B cell (primary cell): Measurements from ENCODE around the gene COL21A1. TPM values are rescaled to one million over a fixed set of nuclear protein-coding genes. Genes with fewer than 3 reads are reported as not detected.

Experiments
- ATAC-seq: fragments of 200-7000 bp; cut with Tn5 transposase; one replicate; pipeline ENCODE4 v1.10.0; 2021; ENCODE audit warnings: low read depth, mild to moderate bottlenecking, moderate number of reproducible peaks, moderate library complexity
- CTCF ChIA-PET: fragments of 350-600 bp; sonication (Branson Sonifier 250); formaldehyde crosslinking; loops from one replicate; lab custom pipeline; 2021; ENCODE audit warnings: antibody characterized with exemption, inconsistent platforms; lab: Charles Lee
- POLR2A ChIA-PET: fragments of 350-600 bp; sonication (Branson Sonifier 250); formaldehyde crosslinking; loops from one replicate; lab custom pipeline; 2021; ENCODE audit warnings: antibody characterized with exemption; lab: Charles Lee
- DNase-seq: peaks from one replicate; pipeline ENCODE4 v3.0.0; 2013
- H2AFZ ChIP-seq: 2 replicates; pipeline ENCODE4 v1.6.1; 2012; ENCODE audit warnings: mild to moderate bottlenecking, low read depth, low read length; ENCODE audit not compliant: insufficient read depth, poor library complexity, severe bottlenecking
- H3K27ac ChIP-seq, 2 donors: 1 replicate in 1 of 2; 2 replicates in 1 of 2; pipeline ENCODE4 v1.5.1; 2012 to 2013; ENCODE audit warnings: low read length in 2 of 2, mild to moderate bottlenecking in 2 of 2, moderate library complexity in 1 of 2
- H3K27me3 ChIP-seq, 4 experiments: fragments of 200-600 bp in 1 of 4; sonication (generic) in 1 of 4; replicated peaks in 1 of 4; 1 replicate in 2 of 4; 2 replicates in 2 of 4; pipeline versions ENCODE4 v1.6.1 to v1.7.0; 2013 to 2016; ENCODE audit warnings: low read length in 3 of 4, mild to moderate bottlenecking in 2 of 4, mixed read lengths in 1 of 4, moderate library complexity in 1 of 4; ENCODE audit not compliant: insufficient read depth in 4 of 4, control insufficient read depth in 3 of 4; ENCODE audit errors: control extremely low read depth in 1 of 4
- H3K36me3 ChIP-seq, 2 experiments: replicated peaks in 1 of 2; 1 replicate in 1 of 2; 2 replicates in 1 of 2; pipeline versions ENCODE4 v1.6.1 to v1.7.1; 2013; ENCODE audit warnings: low read length in 1 of 2; ENCODE audit not compliant: insufficient read depth in 2 of 2, control insufficient read depth in 1 of 2; ENCODE audit errors: control extremely low read depth in 1 of 2, extremely low read depth in 1 of 2
- H3K4me1 ChIP-seq, 2 donors: fragments of 200-600 bp in 1 of 2; sonication (generic) in 1 of 2; 1 replicate in 1 of 2; 2 replicates in 1 of 2; pipeline versions ENCODE4 v1.5.1 to v1.6.1; 2013 to 2017; ENCODE audit warnings: low read length in 2 of 2; ENCODE audit not compliant: control insufficient read depth in 2 of 2, insufficient read depth in 2 of 2
- H3K4me2 ChIP-seq: replicated peaks from 2 replicates; pipeline ENCODE3; 2012; ENCODE audit warnings: mild to moderate bottlenecking, low read depth, low read length; ENCODE audit not compliant: poor library complexity, severe bottlenecking
- H3K4me3 ChIP-seq, 5 experiments: fragments of 200-600 bp in 1 of 5; sonication (generic) in 1 of 5; 1 replicate in 3 of 5; 2 replicates in 2 of 5; pipeline versions ENCODE4 v1.5.1 to v1.7.0; 2011 to 2016; ENCODE audit warnings: low read length in 4 of 5, mild to moderate bottlenecking in 4 of 5, low read depth in 2 of 5, control low read depth in 1 of 5, moderate library complexity in 1 of 5; ENCODE audit not compliant: insufficient read depth in 1 of 5; ENCODE audit errors: control extremely low read depth in 1 of 5, extremely low read depth in 1 of 5
- H3K79me2 ChIP-seq: fragments of 200-600 bp; sonication (generic); one replicate; pipeline ENCODE4 v1.6.0; 2016; ENCODE audit warnings: low read length; ENCODE audit not compliant: control insufficient read depth, insufficient read depth
- H3K9ac ChIP-seq: fragments of 200-600 bp; sonication (generic); 2 replicates; pipeline ENCODE4 v1.6.1; 2017; ENCODE audit warnings: mild to moderate bottlenecking, low read length, moderate library complexity
- H3K9me3 ChIP-seq, 3 donors: one replicate each; pipeline versions ENCODE4 v1.6.1 to v1.7.1; 2013; ENCODE audit warnings: low read length in 2 of 3; ENCODE audit not compliant: control insufficient read depth in 2 of 3, insufficient read depth in 1 of 3; ENCODE audit errors: control extremely low read depth in 1 of 3
- H4K20me1 ChIP-seq: 2 replicates; pipeline ENCODE4 v1.6.0; 2012; ENCODE audit warnings: mild to moderate bottlenecking, low read length; ENCODE audit not compliant: insufficient read depth, control insufficient read depth, poor library complexity, severe bottlenecking
- H3K27ac Mint-ChIP-seq: one replicate; pipeline ENCODE4 v1.8.0; 2021; ENCODE audit warnings: mixed read lengths
- H3K27me3 Mint-ChIP-seq: one replicate; pipeline ENCODE4 v1.8.0; 2021; ENCODE audit warnings: mixed read lengths
- H3K4me1 Mint-ChIP-seq: one replicate; pipeline ENCODE4 v1.8.0; 2021; ENCODE audit warnings: mixed read lengths
- H3K4me3 Mint-ChIP-seq: one replicate; pipeline ENCODE4 v1.8.0; 2021; ENCODE audit warnings: mixed read lengths
- H3K9me3 Mint-ChIP-seq: one replicate; pipeline ENCODE4 v1.8.0; 2022; ENCODE audit warnings: mixed read lengths; ENCODE audit not compliant: insufficient read depth
- CTCF ChIP-seq: fragments of 200-600 bp; IDR thresholded peaks from one replicate; pipeline ENCODE4 v1.8.0; 2022; ENCODE audit warnings: antibody characterized with exemption, mild to moderate bottlenecking
- EZH2 ChIP-seq: IDR thresholded peaks from 2 replicates; pipeline ENCODE4 v1.6.1; 2012; ENCODE audit warnings: borderline replicate concordance, low read depth, mild to moderate bottlenecking, moderate library complexity, low read length; ENCODE audit not compliant: insufficient read depth, poor library complexity, severe bottlenecking
- WGBS: methylation state at CpG from one replicate; pipeline ENCODE4 v1.1.5; 2013; ENCODE audit warnings: missing lambda C conversion rate; ENCODE audit not compliant: insufficient coverage; 5-methylcytosine and 5-hydroxymethylcytosine counted together
- intact Hi-C: fragments of 100-400 bp; cut with micrococcal nuclease; formaldehyde crosslinking; loops from one replicate; pipeline ENCODE4 v1.10.0; 2022
- polyA plus RNA-seq: library from polyadenylated mRNA; depleted of rRNA; stranded (reverse); fragments of >200 nt; gene quantifications from 2 replicates; pipeline ENCODE4 v1.2.3, GENCODE V29; 2012
- total RNA-seq, 2 donors: library from RNA; stranded (reverse); fragments of 120-200 nt in 1 of 2; gene quantifications; 1 replicate in 1 of 2; 2 replicates in 1 of 2; pipeline versions ENCODE4 v1.2.3 to v1.2.4, GENCODE V29; 2013 to 2022

Gene COL21A1
- total and polyA plus RNA-seq, 2 donors (not counting 1 experiment from before 2014, with no cell fraction given), result not detected

DNA sequence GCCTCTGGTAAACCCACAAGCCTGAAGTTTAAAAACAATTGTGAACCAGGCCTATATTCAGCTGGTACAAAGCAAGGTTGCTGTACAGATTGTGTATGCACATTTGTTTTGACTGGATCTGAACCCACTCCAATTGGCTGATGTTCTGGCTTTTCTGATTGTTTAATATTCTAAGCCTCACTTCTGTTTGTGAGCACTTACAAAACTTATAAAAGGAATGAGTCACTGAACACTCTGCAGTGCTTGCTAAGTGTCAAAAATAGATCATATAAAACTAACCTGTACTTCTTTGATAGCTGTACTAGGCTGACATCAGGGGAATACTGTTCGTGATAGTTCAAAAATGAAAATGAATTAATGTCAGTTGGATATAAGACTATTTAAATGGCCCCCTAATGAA is 12.1 kb downstream of the COL21A1 start:
- ATAC-seq (no peak), DNase-seq (no peak)
- no peaks in the 10 kb centered on the region for H3K4me1 ChIP-seq
- H3K4me2 ChIP-seq, result no peak overlapping the region
- intact Hi-C loops, result no loop called here
- Mint-ChIP-seq H3K4me3 (no peak overlapping the region), H3K9me3 (no peaks in the 10 kb centered on the region), H3K27ac (no peak overlapping the region), H3K4me1 (no peaks in the 10 kb centered on the region), H3K27me3 (no peaks in the 10 kb centered on the region)
- H3K27me3 ChIP-seq, result no peaks in the 10 kb centered on the region
- no peak overlapping the region for H3K27ac ChIP-seq
- no peak overlapping the region for H2AFZ ChIP-seq
- no CpG with 5 or more reads among the region's 1 CpG for WGBS
- no peaks in the 10 kb centered on the region for H3K9me3 ChIP-seq
- CTCF ChIA-PET, result no interaction called here
- no peak overlapping the region for H3K4me3 ChIP-seq
- H3K9ac ChIP-seq, result no peak overlapping the region
- TF ChIP-seq CTCF (no peak), EZH2 (no peak)
- no peaks in the 10 kb centered on the region for H3K36me3 ChIP-seq
- POLR2A ChIA-PET, result no interaction called here
- no peaks in the 10 kb centered on the region for H3K79me2 ChIP-seq
- H4K20me1 ChIP-seq, result no peaks in the 10 kb centered on the region

DNA sequence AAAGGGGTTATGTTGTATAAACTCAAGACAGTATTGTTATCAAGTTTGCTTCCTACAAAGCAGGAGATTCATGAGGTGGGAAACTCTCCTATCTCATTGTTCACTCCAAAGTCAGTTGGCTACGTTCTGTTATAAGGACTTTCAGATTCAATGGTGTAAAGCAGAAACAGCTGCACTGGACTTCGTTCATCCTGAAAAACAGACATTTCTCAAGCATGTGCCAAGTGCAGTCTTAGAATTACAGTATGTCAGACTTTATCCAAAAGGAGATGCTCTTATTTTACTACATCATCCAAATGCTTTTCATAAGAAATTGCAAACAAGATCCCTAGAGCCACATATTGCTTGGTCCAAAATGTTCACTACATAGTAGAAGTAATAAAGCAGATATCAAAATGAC is 14.9 kb downstream of the COL21A1 start:
- no peak overlapping the region for H3K4me2 ChIP-seq
- no peaks in the 10 kb centered on the region for H3K79me2 ChIP-seq
- H3K4me3 ChIP-seq, result no peak overlapping the region
- H3K9me3 ChIP-seq, result no peaks in the 10 kb centered on the region
- no peaks in the 10 kb centered on the region for H3K4me1 Mint-ChIP-seq
- H3K27me3 ChIP-seq, result no peaks in the 10 kb centered on the region
- H3K27ac ChIP-seq, result no peak overlapping the region
- POLR2A ChIA-PET, result no interaction called here
- H3K27ac Mint-ChIP-seq, result no peak overlapping the region
- no peaks in the 10 kb centered on the region for H3K27me3 Mint-ChIP-seq
- H3K9me3 Mint-ChIP-seq, result no peaks in the 10 kb centered on the region
- intact Hi-C loops, result no loop called here
- no peaks in the 10 kb centered on the region for H3K4me1 ChIP-seq
- DNase-seq (no peak), ATAC-seq (no peak)
- 100% methylated on average over 2 of the region's 2 CpGs for WGBS
- no peak overlapping the region for H2AFZ ChIP-seq
- H3K4me3 Mint-ChIP-seq, result no peak overlapping the region
- CTCF ChIA-PET, result no interaction called here
- no peak for TF ChIP-seq EZH2
- no peak for TF ChIP-seq CTCF
- H3K36me3 ChIP-seq, result no peaks in the 10 kb centered on the region
- no peaks in the 10 kb centered on the region for H4K20me1 ChIP-seq
- no peak overlapping the region for H3K9ac ChIP-seq
